Measurements from ENCODE around the gene HSPA5. TPM values are rescaled to one million over a fixed set of nuclear protein-coding genes. Genes with fewer than 3 reads are reported as not detected.
"Not testable (repeated sequence)": the region's sequence is repeated elsewhere in the genome, so short reads cannot be mapped to it uniquely, and the experiment has no call there.

Gene HSPA5
- total RNA-seq, 1 donor from 2014 or later: 202 TPM

GRCh38 chr9:125202846-125203618 lies 38.1 kb downstream of the HSPA5 start:
- no peak overlapping the region for H3K27ac ChIP-seq (replicated peaks)
- intact Hi-C loops (cut with micrococcal nuclease): no loop called here
- H3K4me1 ChIP-seq: peaks cover 11% of the 10 kb centered on the region
- H3K9me3 ChIP-seq (replicated peaks): no peaks in the 10 kb centered on the region
- TF ChIP-seq, protein P1, sequence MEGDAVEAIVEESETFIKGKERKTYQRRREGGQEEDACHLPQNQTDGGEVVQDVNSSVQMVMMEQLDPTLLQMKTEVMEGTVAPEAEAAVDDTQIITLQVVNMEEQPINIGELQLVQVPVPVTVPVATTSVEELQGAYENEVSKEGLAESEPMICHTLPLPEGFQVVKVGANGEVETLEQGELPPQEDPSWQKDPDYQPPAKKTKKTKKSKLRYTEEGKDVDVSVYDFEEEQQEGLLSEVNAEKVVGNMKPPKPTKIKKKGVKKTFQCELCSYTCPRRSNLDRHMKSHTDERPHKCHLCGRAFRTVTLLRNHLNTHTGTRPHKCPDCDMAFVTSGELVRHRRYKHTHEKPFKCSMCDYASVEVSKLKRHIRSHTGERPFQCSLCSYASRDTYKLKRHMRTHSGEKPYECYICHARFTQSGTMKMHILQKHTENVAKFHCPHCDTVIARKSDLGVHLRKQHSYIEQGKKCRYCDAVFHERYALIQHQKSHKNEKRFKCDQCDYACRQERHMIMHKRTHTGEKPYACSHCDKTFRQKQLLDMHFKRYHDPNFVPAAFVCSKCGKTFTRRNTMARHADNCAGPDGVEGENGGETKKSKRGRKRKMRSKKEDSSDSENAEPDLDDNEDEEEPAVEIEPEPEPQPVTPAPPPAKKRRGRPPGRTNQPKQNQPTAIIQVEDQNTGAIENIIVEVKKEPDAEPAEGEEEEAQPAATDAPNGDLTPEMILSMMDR (IDR thresholded peaks at IDR 0.05; ENCODE audit: borderline replicate concordance): no peak
- peaks cover 50% of the 10 kb centered on the region for H3K36me3 ChIP-seq
- H3K27me3 ChIP-seq (ENCODE audit: low read depth): no peaks in the 10 kb centered on the region
- DNase-seq: no peak
- no peak overlapping the region for H3K4me3 ChIP-seq

DNA sequence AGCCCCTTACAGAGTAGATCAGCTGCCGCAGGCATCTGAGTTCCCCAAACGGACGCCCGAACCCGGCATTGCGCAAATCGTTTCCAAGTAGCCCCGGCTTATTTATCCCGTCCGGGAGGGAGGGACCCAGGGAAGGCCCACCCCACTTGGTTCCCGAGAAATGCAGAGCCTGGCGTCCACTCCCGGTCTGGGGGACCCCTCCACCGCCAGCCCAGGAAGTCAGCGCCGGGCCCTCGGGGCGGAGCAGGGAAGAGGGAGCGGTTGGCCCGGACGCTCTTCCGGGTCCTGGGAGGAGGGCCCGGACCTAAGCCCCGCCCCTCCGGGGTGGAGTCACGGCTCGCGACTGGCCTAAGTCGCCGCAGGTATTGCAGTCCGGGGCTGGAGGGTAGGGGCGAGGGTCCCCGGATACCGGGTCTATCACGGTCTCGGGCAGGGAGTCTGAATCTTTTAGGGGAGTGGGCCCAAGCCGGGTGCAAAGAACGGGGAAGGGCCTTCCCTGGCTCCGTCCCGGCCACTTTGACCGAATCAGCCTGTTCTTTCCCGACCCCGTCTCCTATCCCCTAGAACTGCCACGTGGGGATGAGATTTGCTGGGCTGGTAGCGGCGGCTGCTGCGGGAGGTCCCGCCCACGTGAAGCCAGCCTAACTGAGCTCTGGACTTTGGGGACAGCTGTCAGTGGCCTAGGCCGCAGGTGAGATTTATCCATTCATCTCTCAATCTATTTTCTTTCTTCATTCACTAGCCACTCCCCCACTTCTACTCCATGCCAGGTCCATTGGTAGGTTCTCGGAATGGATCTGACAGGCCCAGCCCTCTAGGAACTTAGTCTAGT lies 40.7 kb downstream of the HSPA5 start, which contains the start of gene RABEPK:
Gene RABEPK (plus strand): TSS at position 327 of the 832 bp plus-strand sequence. CDS start 2,472 bp downstream, outside the sequence.
- peak; percentile 93 for DNase-seq
- Histone ChIP-seq H3K27ac (replicated peaks) (peak within 1 kb of the TSS; percentile 92), H3K36me3 (peaks cover 25% of the 10 kb centered on the region), H3K4me3 (peak within 1 kb of the TSS; percentile 72), H3K9me3 (replicated peaks) (no peaks in the 10 kb centered on the region), H3K4me1 (peaks cover 11% of the 10 kb centered on the region), H3K27me3 (ENCODE audit: low read depth) (no peaks in the 10 kb centered on the region)
- TF ChIP-seq, protein P1 (IDR thresholded peaks at IDR 0.05; ENCODE audit: borderline replicate concordance): no peak
- intact Hi-C loops (cut with micrococcal nuclease): no loop called here

- intact Hi-C loops (cut with micrococcal nuclease); H3K36me3 ChIP-seq; H3K27ac ChIP-seq (replicated peaks); H3K27me3 ChIP-seq (ENCODE audit: low read depth); H3K4me1 ChIP-seq; H3K4me3 ChIP-seq; DNase-seq; H3K9me3 ChIP-seq (replicated peaks): not testable (repeated sequence)
Measured at GRCh38 chr9:125195591-125195990, 45.6 kb downstream of the HSPA5 start.

GRCh38 chr9:125194466-125194865 lies 46.7 kb downstream of the HSPA5 start:
- H3K4me1 ChIP-seq: peaks cover 16% of the 10 kb centered on the region
- H3K27me3 ChIP-seq (ENCODE audit: low read depth); H3K27ac ChIP-seq (replicated peaks); intact Hi-C loops (cut with micrococcal nuclease); H3K9me3 ChIP-seq (replicated peaks); DNase-seq; H3K4me3 ChIP-seq; H3K36me3 ChIP-seq: not testable (repeated sequence)

- H3K27ac ChIP-seq (replicated peaks): peak overlapping the region; percentile 96
- no peaks in the 10 kb centered on the region for H3K9me3 ChIP-seq (replicated peaks)
- intact Hi-C loops (cut with micrococcal nuclease): no loop called here
- TF ChIP-seq, protein P1 (IDR thresholded peaks at IDR 0.05; ENCODE audit: borderline replicate concordance): no peak
- H3K4me3 ChIP-seq: peak overlapping the region; percentile 96
- H3K27me3 ChIP-seq (ENCODE audit: low read depth): no peaks in the 10 kb centered on the region
- H3K36me3 ChIP-seq: no peaks in the 10 kb centered on the region
- peaks cover 57% of the 10 kb centered on the region for H3K4me1 ChIP-seq
- DNase-seq: no peak
Measured at GRCh38 chr9:125190361-125190801, 50.8 kb downstream of the HSPA5 start.

DNA sequence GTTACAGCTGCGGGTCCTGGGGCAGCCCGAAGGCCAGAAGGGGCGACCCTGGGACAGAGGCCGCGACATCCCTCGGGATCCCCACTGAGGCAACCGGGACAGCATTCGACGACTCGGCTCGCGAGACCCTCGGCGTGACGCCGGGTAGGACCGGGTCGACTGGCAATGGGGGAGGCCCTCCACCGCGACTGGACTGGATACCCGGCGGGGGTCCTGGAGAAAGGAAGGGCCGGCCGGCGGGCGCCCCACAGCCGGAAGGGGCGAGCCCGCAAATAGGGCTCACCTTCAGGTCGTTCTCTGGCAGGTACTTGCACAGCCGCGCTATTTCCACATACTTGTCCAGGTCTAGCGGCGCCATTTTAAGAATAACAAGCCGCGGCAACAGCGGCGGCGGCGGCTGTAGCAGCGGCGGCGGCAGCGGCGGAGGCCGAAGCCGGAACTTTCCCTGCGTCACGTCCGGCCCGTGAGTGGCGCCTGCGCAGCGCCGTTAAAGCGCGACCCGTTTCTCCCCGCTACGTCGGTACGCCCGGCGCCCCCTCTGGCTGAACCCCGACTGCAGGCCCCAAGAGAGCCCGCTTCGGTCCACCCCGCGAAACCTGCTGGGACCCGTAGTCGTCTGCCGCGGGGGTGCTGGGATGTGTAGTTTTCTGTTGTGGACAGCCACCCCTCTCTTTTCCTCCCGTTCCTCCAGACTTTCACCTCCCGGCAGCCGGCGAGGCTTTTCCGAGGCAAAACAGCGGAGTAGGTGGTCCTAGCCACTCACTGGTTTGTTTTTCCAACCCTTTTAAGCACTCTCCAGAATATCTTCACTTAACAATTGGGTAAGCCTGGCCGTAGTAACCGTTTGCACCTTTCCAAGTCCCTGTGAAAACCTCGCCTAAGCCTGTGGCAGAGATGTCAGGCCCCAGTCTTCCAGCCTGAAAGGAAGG lies 51.5 kb downstream of the HSPA5 start, which contains the start of gene PPP6C:
Gene PPP6C (minus strand): TSS at position 443 of the 929 bp plus-strand sequence. CDS start 85 bp downstream, at position 358.
- Histone ChIP-seq H3K27me3 (ENCODE audit: low read depth) (no peaks in the 10 kb centered on the region), H3K36me3 (no peaks in the 10 kb centered on the region), H3K4me1 (peaks cover 59% of the 10 kb centered on the region), H3K9me3 (replicated peaks) (no peaks in the 10 kb centered on the region), H3K4me3 (peak within 1 kb of the TSS; percentile 96), H3K27ac (replicated peaks) (peak within 1 kb of the TSS; percentile 96)
- intact Hi-C loops (cut with micrococcal nuclease): no loop called here
- TF ChIP-seq, protein P1 (IDR thresholded peaks at IDR 0.05; ENCODE audit: borderline replicate concordance): peak; percentile 74
- peak; percentile 98 for DNase-seq
